GM21528 (cell line): Measurements from ENCODE around the gene KLF1.

ENCODE experiments used
- ATAC-seq: cut with Tn5 transposase; IDR thresholded peaks from one replicate; pipeline ENCODE4 v1.9.1; 2021; ENCODE audit warnings: mild to moderate bottlenecking, moderate library complexity; ENCODE audit not compliant: unreplicated experiment, low FRiP score

KLF1 gene

DNA sequence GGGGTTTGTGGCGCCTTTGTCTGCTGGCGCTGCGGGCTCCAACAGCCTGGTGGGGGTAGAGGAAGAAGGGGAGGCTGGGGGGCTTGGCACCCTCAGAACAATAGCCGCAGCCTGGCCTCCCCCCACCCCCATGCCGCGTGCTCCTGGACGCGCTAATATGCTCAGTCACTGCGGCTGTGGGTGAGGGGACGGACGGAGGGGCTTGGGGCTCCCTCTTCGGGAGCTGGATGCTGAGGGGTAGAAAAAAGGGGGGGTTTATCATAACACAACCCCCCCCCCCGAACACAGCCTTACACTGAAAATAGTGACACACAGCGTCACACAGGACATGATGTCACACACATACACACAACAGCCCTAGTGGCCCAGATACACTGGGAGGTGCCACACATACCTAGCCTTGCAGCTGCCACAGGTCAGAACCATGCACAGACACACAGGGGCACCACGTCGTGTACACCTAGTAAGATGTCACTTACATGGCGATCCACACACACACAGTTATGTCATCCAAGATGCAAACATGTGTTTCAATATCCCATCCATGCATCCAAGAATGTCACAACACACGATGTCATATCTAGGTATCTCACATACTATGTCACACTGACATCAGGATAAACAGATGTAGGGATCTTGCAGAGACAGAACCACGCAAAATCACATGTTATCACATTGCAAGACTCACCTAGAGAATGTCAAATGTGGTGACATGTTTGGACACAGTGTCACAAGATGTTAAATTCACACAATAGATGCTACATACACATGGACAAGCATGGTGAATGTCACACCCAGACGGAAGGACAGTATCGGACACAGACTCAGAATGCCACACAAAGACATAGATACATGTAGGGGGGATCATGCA, 47.9 kb downstream of the KLF1 start:
- no peak for ATAC-seq

- ATAC-seq: no peak
These were observed 48.7 kb downstream of the KLF1 start, which contains the start of gene MAST1 for GRCh38 chr19:12838182-12838885. Gene MAST1, plus strand, starts transcription at chr19:12838515. Its CDS starts 58 bp downstream, at chr19:12838573.

DNA sequence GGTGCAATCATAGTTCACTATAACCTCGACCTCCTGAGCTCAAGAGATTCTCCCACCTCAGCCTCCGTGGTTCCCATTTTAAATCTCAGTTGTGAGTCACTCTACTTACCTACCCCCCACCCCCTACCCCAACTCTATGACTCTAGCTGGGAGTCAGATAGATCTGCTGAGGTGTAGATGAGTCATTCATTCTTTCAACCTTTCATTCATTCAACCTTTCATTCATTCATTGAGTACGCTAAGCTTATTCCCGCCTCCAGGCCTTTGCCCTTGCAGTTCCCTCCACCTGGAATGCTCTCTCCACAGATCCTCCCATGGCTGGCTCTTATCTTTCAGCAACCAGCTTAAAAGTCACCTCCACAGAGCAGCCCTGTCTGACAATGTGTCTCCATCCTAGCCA, 49.8 kb downstream of the KLF1 start:
- ATAC-seq: no peak

GRCh38 chr19:12836529-12836863, 50.5 kb downstream of the KLF1 start:
- ATAC-seq: no peak

GRCh38 chr19:12834976-12835757, 51.8 kb downstream of the KLF1 start:
- no peak for ATAC-seq

DNA sequence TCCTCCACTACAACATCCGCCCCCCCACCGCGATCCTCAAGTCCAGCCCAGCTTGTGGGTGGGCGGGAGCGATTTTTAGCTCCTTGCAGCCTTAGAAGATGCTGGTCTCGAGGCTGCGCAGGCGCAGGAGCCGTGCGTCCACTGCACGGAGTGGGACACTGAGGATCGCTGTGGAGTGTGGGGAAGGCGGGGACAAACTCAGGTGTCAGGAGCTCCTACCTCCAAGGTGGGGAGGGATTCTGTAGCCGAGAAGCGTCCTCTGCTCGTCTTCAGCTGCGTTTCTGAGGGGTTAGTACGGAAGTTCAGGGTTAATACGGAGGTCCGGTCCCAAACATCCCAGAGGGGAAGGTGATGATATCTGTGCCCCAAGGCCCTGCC, 52.4 kb downstream of the KLF1 start, which contains the start of gene RTBDN:
TSS of gene RTBDN (minus strand) at position 14 of the 378 bp plus-strand sequence. CDS start 4,600 bp downstream, outside the sequence.
- no peak for ATAC-seq
